22Rv1 (cell line): Measurements from ENCODE around the gene TNS1.

ENCODE experiments used
- H3K27ac ChIP-seq: fragments of 450-650 bp; 2 replicates; pipeline ENCODE4 v1.5.1; 2017
- ZFX ChIP-seq: fragments of 450-650 bp; IDR thresholded peaks from 2 replicates; pipeline ENCODE4 v1.6.1; 2017; ENCODE audit warnings: antibody characterized with exemption, borderline replicate concordance
- TF ChIP-seq, protein P1 (sequence below): fragments of 450-650 bp; IDR thresholded peaks from 2 replicates; pipeline ENCODE4 v1.5.1; 2017; ENCODE audit warnings: mild to moderate bottlenecking

Gene TNS1

DNA sequence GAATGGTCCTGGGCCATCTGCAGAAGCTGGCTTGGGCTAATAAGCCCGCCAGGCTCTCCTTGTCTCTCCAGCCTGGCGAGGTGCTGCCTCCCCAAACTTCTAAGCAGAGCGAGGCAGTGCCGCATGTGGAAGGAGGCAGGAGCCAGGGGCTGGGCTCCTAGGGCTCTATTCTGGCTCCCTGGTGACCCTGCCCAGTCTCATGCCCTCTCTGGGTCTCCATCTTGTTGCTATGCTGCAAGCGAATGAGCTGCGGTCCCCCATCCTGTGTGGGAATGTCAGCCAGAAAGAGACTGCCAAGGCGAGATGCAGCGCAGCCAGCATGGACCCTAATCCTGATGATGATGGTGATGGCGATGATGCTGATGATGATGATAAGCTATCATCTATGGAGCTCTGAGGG lies 48.7 kb downstream of the TNS1 start:
- TF ChIP-seq, protein P1, sequence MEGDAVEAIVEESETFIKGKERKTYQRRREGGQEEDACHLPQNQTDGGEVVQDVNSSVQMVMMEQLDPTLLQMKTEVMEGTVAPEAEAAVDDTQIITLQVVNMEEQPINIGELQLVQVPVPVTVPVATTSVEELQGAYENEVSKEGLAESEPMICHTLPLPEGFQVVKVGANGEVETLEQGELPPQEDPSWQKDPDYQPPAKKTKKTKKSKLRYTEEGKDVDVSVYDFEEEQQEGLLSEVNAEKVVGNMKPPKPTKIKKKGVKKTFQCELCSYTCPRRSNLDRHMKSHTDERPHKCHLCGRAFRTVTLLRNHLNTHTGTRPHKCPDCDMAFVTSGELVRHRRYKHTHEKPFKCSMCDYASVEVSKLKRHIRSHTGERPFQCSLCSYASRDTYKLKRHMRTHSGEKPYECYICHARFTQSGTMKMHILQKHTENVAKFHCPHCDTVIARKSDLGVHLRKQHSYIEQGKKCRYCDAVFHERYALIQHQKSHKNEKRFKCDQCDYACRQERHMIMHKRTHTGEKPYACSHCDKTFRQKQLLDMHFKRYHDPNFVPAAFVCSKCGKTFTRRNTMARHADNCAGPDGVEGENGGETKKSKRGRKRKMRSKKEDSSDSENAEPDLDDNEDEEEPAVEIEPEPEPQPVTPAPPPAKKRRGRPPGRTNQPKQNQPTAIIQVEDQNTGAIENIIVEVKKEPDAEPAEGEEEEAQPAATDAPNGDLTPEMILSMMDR = no peak
- no peak for TF ChIP-seq ZFX
- H3K27ac ChIP-seq = no peak overlapping the region

DNA sequence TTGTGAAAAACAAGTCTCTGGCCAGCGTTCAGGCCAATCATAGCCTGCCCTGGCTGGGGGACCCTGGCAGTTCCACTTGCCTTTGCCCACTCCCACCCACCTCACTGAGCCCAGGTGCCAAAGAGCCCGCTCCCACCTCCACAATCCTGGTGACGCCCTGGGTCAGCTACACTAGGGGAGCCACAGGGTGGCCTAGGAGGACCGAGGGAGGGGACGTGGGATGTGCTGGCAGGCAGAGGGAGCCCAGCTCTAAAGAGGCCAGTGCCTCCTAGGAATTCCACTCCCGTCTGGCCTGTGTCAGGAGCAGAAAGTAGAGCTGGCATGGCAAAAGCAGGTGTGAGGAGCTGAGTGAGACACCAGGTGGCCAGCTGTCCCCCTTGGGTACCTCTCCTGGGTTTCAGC lies 49.3 kb downstream of the TNS1 start:
- no peak for TF ChIP-seq ZFX
- TF ChIP-seq, protein P1 = no peak

DNA sequence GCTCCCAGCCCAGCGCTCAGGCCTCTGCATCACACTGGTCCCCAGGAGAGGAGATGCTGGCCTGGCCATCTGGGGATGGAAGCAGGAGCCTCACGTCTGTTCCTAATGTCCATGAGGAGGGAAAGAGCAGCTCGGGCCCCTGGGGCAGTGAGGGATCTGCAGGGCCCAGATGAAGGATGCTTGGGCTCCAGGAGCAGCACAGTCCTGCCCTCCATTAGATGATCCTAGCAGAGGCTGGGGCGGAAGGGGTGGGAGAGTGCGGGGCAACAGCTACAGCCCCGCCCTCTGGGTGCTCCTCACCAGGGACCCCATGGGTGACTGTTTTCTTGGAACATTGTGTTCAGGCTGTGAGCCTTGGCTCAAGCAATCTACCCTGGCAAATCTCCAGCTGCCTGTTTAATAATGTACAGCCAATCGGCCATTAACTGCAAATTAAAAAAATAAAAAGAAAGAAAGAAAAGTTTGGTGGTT lies 49.7 kb downstream of the TNS1 start:
- no peak overlapping the region for H3K27ac ChIP-seq
- TF ChIP-seq, protein P1 = no peak
- no peak for TF ChIP-seq ZFX

More for the DNA sequence above, 49.3 kb downstream of the TNS1 start:
- no peak overlapping the region for H3K27ac ChIP-seq

DNA sequence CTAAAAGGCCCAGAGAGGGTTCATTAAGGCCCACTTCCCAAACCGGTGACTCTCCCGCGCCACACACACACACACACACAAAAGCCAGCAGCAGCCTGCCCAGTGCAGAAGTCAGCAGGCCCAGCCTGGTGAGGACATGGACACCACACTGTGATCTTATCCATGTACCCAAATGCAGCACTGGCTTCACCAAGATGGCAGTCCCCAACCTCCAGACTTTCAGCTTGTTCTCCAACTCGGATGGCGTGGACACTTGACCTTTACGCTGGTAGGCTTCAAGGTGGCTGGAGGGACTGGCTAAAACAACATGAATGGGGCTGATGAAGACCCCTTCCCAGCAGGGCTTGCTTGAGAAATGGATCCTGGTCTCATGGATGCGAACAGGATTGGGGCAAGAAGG lies 50.4 kb downstream of the TNS1 start:
- H3K27ac ChIP-seq = no peak overlapping the region
- TF ChIP-seq, protein P1 = no peak
- TF ChIP-seq ZFX = no peak

DNA sequence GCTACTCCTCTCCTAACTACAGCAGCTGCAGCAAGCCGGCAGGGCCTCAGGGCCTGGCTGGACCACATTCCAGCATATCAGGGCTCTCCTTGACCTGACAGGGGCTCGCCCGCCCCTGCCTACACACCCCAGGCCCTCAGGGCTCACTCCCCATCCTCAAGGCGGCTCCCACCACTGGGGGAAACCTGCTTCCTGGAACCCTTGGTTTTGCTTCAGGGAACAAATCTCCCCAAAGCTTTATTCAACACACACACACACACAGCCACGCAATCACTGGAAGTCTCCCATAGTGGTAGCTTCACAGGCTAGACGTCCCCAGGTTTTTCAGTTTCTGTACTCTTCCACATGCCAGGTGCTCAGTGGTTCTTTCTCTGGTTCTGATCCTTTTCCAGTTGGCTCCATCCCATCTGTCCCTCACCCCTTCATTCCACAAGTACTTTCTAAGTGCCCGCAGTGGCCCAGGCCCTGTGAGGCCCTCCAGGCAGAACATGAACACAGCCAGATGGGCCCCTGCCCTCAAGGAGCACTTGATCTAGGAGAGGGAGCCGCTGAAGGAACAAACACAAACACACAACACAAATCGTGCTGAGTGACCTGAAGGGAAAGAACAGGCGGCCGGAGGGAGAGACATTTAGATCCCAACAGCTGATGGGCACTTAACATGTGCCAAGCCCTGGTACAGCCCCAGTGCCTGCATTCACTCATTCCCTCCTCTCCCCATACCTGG lies 51.1 kb downstream of the TNS1 start:
- TF ChIP-seq, protein P1 = no peak
- TF ChIP-seq ZFX = no peak
- no peak overlapping the region for H3K27ac ChIP-seq

DNA sequence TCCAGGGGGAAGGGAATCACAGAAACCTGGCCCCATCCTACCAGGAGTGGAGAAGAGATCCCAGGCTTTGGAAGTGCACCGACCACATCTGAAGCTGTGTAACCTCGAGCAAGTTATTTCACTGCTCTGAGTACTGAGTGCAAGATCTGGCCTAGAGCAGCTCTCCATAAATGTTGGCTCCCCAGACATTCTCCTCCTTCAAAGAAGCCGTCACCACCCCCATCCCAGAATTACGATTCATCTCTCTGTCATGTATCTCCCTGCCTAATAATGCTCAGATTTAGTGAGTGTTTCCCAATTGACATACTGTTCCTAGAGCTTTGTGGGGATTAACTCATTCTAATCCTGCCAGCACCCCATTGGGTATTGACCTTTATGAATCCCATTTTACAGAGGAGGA lies 51.7 kb downstream of the TNS1 start:
- TF ChIP-seq, protein P1 = no peak
- no peak for TF ChIP-seq ZFX
- H3K27ac ChIP-seq = no peak overlapping the region

DNA sequence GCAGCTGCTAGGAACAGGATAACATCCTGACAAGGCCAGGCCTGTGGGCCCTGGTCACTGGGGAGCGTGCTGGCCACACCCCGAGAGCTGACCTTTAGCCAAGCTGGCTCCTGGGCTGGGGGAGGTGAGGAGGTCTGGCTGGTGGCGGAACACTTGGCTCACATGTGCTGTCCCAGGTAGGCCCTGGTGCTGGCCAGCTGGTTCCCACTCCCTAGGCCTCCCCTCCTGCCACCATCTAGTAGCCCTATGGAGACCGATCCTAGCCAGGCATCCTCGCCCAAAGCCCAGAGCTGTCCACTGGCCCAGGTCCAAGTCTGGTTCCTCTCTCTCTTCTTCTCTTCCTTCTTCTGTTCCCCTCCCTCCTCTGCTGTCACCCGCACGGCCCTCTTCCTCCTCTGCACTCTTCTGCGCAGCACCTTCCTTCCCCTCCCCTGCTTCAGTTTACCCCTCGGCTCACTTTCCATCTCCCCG lies 52.4 kb downstream of the TNS1 start:
- TF ChIP-seq, protein P1 = no peak
- no peak for TF ChIP-seq ZFX
- no peak overlapping the region for H3K27ac ChIP-seq
